ENCODE measurements around the gene SNAP25. TPM values are rescaled to one million over a fixed set of nuclear protein-coding genes. Genes with fewer than 3 reads are reported as not detected.

The SNAP25 gene
- total and polyA plus RNA-seq, 10 of the 15 experiments (the other 5 are each of a cell fraction or from before 2014, with no cell fraction given): not detected

DNA sequence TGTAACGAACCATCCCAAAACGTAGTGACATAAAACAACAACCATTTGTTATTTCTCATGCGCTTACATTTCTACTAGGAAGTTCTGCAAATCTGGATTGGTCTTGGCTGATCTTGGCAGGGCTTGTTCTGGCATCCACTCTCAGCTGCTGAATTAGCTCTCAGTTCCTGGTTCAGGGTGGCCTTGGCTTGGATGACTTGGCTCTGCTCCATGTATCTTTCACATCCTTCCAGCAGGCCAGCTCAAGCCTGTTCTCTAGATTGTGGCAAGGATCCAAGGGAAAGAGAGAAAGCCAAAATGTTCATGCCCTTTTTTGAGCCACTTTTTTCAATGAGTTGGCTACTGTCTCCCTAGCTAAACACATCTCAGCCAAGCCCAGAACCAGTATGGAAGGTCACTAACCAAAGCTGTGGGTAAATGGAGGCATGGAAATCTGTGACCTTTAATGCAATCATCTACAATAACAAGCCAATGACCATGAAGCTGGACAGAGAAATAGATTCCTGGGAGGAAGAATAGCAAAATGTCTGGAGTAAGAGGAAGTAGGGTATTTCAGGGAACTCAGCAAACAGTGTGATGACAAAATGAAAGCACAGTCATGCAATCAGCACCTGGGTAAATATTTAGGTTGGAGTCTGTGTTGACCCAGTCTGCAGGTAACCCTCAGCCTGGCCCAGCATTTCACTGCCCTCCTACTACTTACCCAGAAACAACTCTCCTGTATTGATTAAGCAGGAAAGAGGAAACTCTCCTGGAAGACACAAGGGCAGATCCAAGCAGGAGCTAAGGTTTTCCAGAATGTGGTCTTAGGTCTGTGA lies 32.7 kb upstream of the SNAP25 start:
- no peak overlapping the region for H3K4me2 ChIP-seq (ENCODE audit: control insufficient read depth, insufficient read depth)
- H3K27ac ChIP-seq (ENCODE audit: control insufficient read depth, insufficient read depth): no peak overlapping the region
- 77% methylated on average over 3 of the region's 3 CpGs for WGBS (ENCODE audit: insufficient coverage, insufficient replicate concordance, low lambda C conversion rate, missing lambda C conversion rate)
- H3K4me3 ChIP-seq: no peak overlapping the region
- ATAC-seq (no peak), FAIRE-seq (no peak), DNase-seq (ENCODE audit: low read depth, low spot score) (no peak)
- H3K79me2 ChIP-seq (ENCODE audit: control insufficient read depth, insufficient read depth, low read length): no peaks in the 10 kb centered on the region
- intact Hi-C loops (cut with micrococcal nuclease; ENCODE audit: unreplicated experiment) (no loop called here), in situ Hi-C loops (cut with MboI) (no loop called here)
- BruUV-seq (replicated peaks): no TSS peak
- no peaks in the 10 kb centered on the region for H3K36me3 ChIP-seq (ENCODE audit: control insufficient read depth in 2 of 2, insufficient read depth in 2 of 2, low read length in 1 of 2)
- no peak overlapping the region for H2AFZ ChIP-seq (ENCODE audit: control insufficient read depth, low read depth, low read length)
- ChIA-PET POLR2A (no interaction called here), RAD21 (ENCODE audit: unreplicated experiment) (no interaction called here), SMC1A (ENCODE audit: uncharacterized antibody, unreplicated experiment) (interaction anchor here (1.0 kb wide), 1 partner anchor 28 kb away, joined by 3 read pairs; no protein-coding TSS in a partner anchor), CTCF (interaction anchor here (0.6 kb wide), 1 partner anchor 131 kb away, joined by 3 read pairs; no protein-coding TSS in a partner anchor)
- no peak overlapping the region for H3K9ac ChIP-seq (ENCODE audit: control insufficient read depth, insufficient read depth, low read length)
- H3K4me1 ChIP-seq (ENCODE audit: control insufficient read depth, insufficient read depth, low read length): no peaks in the 10 kb centered on the region
- H3K9me3 ChIP-seq (replicated peaks; ENCODE audit: control insufficient read depth, insufficient read depth, low read length): no peaks in the 10 kb centered on the region
- no peaks in the 10 kb centered on the region for H4K20me1 ChIP-seq (ENCODE audit: control insufficient read depth, insufficient read depth)
- H3K27me3 ChIP-seq (replicated peaks in 1 of 2; ENCODE audit: control insufficient read depth in 2 of 2, insufficient read depth in 2 of 2, low read length in 1 of 2): no peaks in the 10 kb centered on the region
- TF ChIP-seq NFYB (IDR thresholded peaks at IDR 0.05; ENCODE audit: insufficient read depth, low read depth, low read length) (no peak), MEF2B (IDR thresholded peaks at IDR 0.05; ENCODE audit: partially characterized antibody, poor library complexity, severe bottlenecking) (no peak), ZNF24 (IDR thresholded peaks at IDR 0.05) (no peak), HDGF (IDR thresholded peaks at IDR 0.05) (no peak), CHD2 (IDR thresholded peaks at IDR 0.05; ENCODE audit: borderline replicate concordance, low read depth, low read length) (no peak), HDAC6 (IDR thresholded peaks at IDR 0.05; ENCODE audit: unreplicated experiment) (no peak), RELB (IDR thresholded peaks at IDR 0.05; ENCODE audit: low read depth) (no peak), CBFB (IDR thresholded peaks at IDR 0.05; ENCODE audit: low read depth) (no peak), MYC (IDR thresholded peaks at IDR 0.05; ENCODE audit: insufficient read depth, insufficient read length, insufficient replicate concordance, low read length, severe bottlenecking) (no peak), NFIC (IDR thresholded peaks at IDR 0.05; ENCODE audit: low read depth, low read length) (no peak), IRF4 (IDR thresholded peaks at IDR 0.05; ENCODE audit: low read depth, low read length) (no peak), ATF3 (IDR thresholded peaks at IDR 0.05; ENCODE audit: borderline replicate concordance, extremely low read depth, low read depth, low read length) (no peak), CTCF (IDR thresholded peaks at IDR 0.05 in 2 of 3, conservative IDR thresholded peaks at IDR 0.05 in 1 of 3; ENCODE audit: control insufficient read depth in 2 of 3, extremely low read depth in 1 of 3, insufficient read depth in 1 of 3, low read depth in 3 of 3, low read length in 3 of 3) (no peak), NR2F1 (conservative IDR thresholded peaks at IDR 0.05) (no peak), NBN (IDR thresholded peaks at IDR 0.05) (no peak), GABPA (IDR thresholded peaks at IDR 0.05; ENCODE audit: low read depth) (no peak)
- TF ChIP-seq, protein P1, sequence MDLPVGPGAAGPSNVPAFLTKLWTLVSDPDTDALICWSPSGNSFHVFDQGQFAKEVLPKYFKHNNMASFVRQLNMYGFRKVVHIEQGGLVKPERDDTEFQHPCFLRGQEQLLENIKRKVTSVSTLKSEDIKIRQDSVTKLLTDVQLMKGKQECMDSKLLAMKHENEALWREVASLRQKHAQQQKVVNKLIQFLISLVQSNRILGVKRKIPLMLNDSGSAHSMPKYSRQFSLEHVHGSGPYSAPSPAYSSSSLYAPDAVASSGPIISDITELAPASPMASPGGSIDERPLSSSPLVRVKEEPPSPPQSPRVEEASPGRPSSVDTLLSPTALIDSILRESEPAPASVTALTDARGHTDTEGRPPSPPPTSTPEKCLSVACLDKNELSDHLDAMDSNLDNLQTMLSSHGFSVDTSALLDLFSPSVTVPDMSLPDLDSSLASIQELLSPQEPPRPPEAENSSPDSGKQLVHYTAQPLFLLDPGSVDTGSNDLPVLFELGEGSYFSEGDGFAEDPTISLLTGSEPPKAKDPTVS (IDR thresholded peaks at IDR 0.05; ENCODE audit: low read depth, low read length): no peak
